ENCODE measurements around the gene CYB5R3. TPM values are rescaled to one million over a fixed set of nuclear protein-coding genes. Genes with fewer than 3 reads are reported as not detected.
A peak's percentile ranks its signal among the peaks of the same experiment; 100 is the strongest.

Gene CYB5R3
- total and polyA plus RNA-seq, 2 donors (not counting 3 experiments of a cell fraction or from before 2014, with no cell fraction given) = 217 to 263 TPM

DNA sequence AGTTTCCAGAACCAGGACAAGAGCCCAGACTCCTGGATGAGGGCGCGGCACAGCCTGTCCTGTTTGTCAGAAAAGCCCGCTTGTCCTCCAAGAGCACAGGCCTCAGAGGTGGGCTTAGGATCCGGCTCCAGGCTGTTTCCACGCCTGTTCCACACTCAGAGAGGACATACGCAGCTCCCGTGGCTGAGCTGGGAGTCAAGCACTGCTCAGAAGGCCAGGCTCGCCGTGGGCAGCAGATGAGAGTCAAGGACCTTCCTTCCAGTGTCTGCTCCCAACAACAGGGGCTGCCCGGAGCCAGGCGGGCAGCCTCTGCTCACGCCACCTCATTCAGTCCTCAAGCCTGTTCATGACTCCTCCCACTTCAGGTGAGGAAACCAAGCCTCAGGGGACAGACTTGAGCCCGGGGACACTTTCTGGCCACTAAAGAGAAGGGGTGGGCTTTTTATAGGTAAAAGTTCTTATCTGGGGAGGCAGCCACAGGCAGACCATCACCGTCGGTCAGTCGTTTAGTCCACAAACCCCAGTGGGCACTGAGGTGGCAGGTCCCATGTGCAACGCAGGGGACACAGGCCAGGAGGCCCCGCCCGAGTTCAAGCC lies 3.8 kb downstream of the CYB5R3 start:
- Histone ChIP-seq H3K79me2 (ENCODE audit: control insufficient read depth, insufficient read depth, low read length) (peaks cover 71% of the 10 kb centered on the region), H3K9ac (replicated peaks; ENCODE audit: extremely low read depth, insufficient read depth, low read length) (no peak overlapping the region), H3K4me2 (ENCODE audit: insufficient read depth, low read length) (no peak overlapping the region), H3K4me3 (replicated peaks in 1 of 3; ENCODE audit: insufficient read depth in 1 of 3, low read depth in 1 of 3, low read length in 3 of 3) (no peak overlapping the region), H3K27ac (ENCODE audit: insufficient read depth, low read depth, low read length) (peak overlapping the region; percentile 25), H3K4me1 (ENCODE audit: control insufficient read depth, extremely low read depth, insufficient read depth, low read length) (peaks cover 42% of the 10 kb centered on the region), H2AFZ (ENCODE audit: low read depth, low read length) (no peak overlapping the region), H3K9me1 (replicated peaks; ENCODE audit: control insufficient read depth, extremely low read depth, insufficient read depth, low read length) (no peaks in the 10 kb centered on the region), H4K20me1 (replicated peaks; ENCODE audit: control insufficient read depth, extremely low read depth, insufficient read depth, low read length) (no peaks in the 10 kb centered on the region), H3K36me3 (ENCODE audit: control insufficient read depth in 2 of 2, extremely low read depth in 1 of 2, insufficient read depth in 2 of 2, low read length in 2 of 2) (no peaks in the 10 kb centered on the region), H3K9me3 (replicated peaks; ENCODE audit: control insufficient read depth, insufficient read depth, low read length) (no peaks in the 10 kb centered on the region), H3K27me3 (ENCODE audit: control insufficient read depth in 2 of 2, insufficient read depth in 2 of 2, low read length in 2 of 2) (no peaks in the 10 kb centered on the region)
- intact Hi-C loops (cut with micrococcal nuclease) = no loop called here
- DNase-seq (ENCODE audit: low read depth, low spot score) = peak; percentile 24
- BruUV-seq (replicated peaks) = no TSS peak
- no peak for TF ChIP-seq GATA2 (IDR thresholded peaks at IDR 0.05; ENCODE audit: insufficient read depth, insufficient read length, low read depth, low read length)
- no peak for TF ChIP-seq JUN (IDR thresholded peaks at IDR 0.05; ENCODE audit: borderline replicate concordance, insufficient read depth, insufficient read length, low read depth)
- TF ChIP-seq, protein P1, sequence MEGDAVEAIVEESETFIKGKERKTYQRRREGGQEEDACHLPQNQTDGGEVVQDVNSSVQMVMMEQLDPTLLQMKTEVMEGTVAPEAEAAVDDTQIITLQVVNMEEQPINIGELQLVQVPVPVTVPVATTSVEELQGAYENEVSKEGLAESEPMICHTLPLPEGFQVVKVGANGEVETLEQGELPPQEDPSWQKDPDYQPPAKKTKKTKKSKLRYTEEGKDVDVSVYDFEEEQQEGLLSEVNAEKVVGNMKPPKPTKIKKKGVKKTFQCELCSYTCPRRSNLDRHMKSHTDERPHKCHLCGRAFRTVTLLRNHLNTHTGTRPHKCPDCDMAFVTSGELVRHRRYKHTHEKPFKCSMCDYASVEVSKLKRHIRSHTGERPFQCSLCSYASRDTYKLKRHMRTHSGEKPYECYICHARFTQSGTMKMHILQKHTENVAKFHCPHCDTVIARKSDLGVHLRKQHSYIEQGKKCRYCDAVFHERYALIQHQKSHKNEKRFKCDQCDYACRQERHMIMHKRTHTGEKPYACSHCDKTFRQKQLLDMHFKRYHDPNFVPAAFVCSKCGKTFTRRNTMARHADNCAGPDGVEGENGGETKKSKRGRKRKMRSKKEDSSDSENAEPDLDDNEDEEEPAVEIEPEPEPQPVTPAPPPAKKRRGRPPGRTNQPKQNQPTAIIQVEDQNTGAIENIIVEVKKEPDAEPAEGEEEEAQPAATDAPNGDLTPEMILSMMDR (IDR thresholded peaks at IDR 0.05; ENCODE audit: extremely low read depth in 1 of 2, insufficient read depth in 1 of 2, low read depth in 1 of 2, low read length in 2 of 2) = no peak
- no peak for TF ChIP-seq MYC (IDR thresholded peaks at IDR 0.05; ENCODE audit: low read depth, low read length)
- no peak for TF ChIP-seq POLR2AphosphoS5 (IDR thresholded peaks at IDR 0.05; ENCODE audit: insufficient read depth, low read depth, low read length)
- no peak for TF ChIP-seq POLR2A (IDR thresholded peaks at IDR 0.05; ENCODE audit: low read depth, low read length)
- TF ChIP-seq, protein P2, sequence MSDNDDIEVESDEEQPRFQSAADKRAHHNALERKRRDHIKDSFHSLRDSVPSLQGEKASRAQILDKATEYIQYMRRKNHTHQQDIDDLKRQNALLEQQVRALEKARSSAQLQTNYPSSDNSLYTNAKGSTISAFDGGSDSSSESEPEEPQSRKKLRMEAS (IDR thresholded peaks at IDR 0.05; ENCODE audit: insufficient read depth, insufficient read length) = no peak
- TF ChIP-seq EZH2 (IDR thresholded peaks at IDR 0.05; ENCODE audit: borderline replicate concordance, low read depth, low read length, severe bottlenecking) = no peak
- no peak for TF ChIP-seq FOS (IDR thresholded peaks at IDR 0.05; ENCODE audit: borderline replicate concordance, insufficient read depth, low read length)
- POLR2A ChIA-PET = no interaction called here
- no peak for FAIRE-seq
- dilution Hi-C loops (cut with MboI; ENCODE audit: extremely low pct_ligation_motif_present, low sequenced_read_pairs) = no loop called here
- CTCF ChIA-PET = no interaction called here

Data from endothelial cell of umbilical vein (primary cell).